EH (cell line): ENCODE results near the gene LNP1.
A peak's percentile ranks its signal among the peaks of the same experiment; 100 is the strongest.
"Not testable (repeated sequence)": the region's sequence is repeated elsewhere in the genome, so short reads cannot be mapped to it uniquely, and the experiment has no call there.

ENCODE experiments used
- DNase-seq: peaks from one replicate; pipeline ENCODE4 v3.0.0-alpha.2; 2015; ENCODE audit warnings: low read depth

Gene LNP1

GRCh38 chr3:100400780-100401673 lies at the start of gene LNP1, which contains the start of gene TOMM70:
TSS of gene LNP1 (plus strand) at chr3:100401539. CDS start at chr3:100429730, 28,191 bp downstream.
TSS of gene TOMM70 (minus strand) at chr3:100401089. CDS start at chr3:100400949, 140 bp downstream.
- peak; percentile 98 for DNase-seq

- not testable (repeated sequence) for DNase-seq
Observed at GRCh38 chr3:100351770-100352169, 49.6 kb upstream of the LNP1 start.

DNA sequence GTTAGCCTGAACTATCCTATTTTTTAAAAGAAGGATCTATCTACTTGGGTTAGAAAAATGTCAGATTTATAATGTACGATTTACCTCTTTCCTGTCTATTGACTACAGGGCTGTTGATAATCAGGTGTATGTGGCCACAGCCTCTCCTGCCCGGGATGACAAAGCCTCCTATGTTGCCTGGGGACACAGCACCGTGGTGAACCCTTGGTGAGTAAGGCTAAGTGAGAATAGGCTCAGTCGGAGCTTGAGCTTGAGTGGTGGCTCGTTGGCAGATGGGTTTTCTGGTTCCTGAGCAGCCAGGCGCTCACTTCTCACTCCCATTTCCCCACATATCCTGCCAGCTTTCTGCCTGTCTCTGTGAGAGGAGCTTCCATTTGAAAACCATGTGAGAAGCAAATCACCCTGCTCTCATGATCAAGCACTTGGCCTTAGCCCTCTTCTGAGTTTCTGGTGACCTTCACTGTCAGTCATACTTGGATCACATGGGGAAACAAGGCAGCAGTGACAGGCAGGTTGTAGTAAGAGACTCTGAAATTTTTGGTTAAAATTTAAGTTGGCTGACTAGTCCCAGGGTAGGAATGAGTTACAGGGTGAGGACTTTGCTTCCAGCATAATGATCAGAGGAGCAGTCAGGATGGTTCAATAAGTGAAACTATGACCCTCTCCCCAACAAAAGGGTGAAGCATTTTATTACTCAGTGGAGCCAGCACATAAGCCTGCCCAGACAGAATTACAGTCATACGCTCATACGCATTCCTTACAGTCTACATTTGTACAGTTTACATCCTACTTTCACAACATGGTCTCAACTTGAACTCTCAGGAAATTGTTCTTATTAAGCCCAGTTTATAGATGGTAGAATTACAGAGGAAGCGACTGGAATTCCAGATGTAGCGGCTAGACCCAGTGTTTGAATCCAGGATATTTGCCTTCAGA lies 48.8 kb upstream of the LNP1 start:
- DNase-seq = peak; percentile 49

GRCh38 chr3:100354850-100355249 lies 46.5 kb upstream of the LNP1 start:
- DNase-seq = no peak

DNA sequence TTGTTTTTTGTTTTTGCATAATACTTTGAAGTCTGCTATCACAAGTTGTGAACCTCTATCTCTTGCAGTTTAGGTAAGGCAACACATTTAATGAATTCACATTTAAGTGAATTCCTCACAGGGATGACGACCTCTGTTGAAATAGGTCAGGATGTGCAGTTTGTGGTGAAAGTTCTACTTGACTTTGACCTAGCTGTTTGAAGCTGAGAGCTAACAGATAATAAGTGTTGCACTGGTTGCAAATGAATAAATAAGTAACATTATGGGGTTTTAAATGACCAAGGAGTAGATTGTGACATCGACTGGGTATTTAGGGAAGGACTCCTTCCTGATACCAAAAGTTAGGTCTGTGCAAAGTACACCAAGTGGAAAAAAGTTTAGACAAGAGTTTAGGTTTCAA lies 42.9 kb upstream of the LNP1 start:
- no peak for DNase-seq

GRCh38 chr3:100359035-100359434 lies 42.3 kb upstream of the LNP1 start:
- DNase-seq = no peak

DNA sequence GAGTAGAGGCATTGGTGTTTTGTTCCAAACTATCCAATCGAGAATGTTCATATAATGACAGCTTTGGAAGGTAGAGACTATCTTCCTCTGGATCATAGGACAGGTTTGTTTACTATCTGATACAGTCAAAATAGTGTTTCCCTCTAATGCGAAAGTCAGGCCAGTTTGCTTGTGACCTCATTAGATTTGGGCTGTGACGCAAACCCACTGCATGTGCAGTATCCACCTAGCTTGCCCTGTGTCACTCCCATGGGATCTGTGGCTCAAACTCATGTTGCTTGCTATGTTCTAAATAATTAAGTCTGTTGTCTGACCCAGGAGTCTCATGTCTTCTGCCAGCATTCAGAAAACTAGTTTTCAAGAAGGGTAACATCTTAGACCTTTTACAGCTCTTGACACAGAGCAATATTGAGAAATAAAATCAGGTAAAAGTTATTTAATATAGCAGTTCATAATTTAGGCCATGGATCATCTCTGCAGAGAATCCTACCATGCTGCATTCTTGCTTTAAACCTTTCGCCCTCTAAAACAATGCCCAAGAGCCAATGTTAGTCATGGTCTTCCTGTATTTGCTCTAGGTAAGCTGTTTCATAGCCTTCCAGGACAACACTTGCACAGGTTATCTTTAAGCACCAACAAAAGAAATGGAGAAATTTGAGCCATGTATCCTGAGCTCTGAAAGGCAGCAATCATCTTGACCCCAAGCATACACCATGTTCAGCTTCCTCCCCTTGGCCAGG lies 40.4 kb upstream of the LNP1 start:
- DNase-seq = no peak

DNA sequence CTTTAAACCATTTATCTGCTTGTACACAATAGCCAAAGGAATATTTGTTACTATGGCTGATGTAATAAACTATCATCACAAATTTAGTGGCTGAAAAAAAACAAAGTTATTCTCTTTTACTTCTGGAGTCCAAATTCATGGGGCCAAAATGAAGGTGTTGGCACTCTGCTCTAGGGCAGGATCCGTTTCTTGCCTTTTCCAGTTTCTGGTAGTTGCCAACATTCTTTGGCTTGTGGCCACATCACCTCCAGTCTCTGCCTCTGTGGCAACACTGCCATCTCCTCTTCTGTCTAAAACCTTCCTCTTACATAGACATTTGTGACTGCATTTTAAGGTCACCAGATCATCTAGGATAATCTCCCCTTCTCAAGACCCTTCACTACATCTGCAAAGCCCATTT lies 39.4 kb upstream of the LNP1 start:
- no peak for DNase-seq

DNA sequence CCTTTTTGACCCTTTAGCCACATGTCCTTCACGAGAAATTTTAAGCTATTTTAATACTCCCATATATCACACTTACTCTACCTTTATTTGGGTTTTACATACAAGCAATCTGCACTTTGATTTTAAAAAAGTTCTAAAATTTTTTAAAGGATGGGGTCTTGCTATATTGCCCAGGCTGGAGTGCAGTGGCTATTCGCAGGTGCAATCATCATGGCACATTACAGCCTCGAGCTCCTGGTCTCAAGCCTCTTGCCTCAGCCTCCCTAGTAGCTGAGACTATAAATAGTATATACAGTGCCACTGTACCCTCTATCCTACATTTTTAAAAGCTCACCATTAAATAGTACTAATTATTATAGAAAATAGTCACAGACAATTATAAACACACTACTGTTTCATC lies 36.9 kb upstream of the LNP1 start:
- no peak for DNase-seq

DNA sequence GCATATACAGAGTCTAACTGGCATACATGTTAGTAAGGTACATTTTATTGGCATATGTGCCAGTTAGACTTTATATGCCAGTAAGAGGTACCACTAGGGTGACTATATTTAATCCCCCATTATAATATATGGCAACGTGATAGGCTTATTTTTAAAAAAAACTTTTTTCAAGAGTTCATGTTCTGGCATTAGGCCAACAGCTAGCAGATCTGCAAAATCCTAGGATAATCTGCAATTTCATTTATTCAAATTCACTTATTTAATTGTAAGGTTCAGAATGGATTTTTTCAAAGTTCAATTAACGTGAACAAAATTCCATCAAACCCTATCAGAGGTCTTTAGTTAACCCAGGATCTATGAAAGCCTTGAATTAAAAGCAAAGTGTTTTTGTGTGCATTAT lies 34.9 kb upstream of the LNP1 start:
- no peak for DNase-seq

DNA sequence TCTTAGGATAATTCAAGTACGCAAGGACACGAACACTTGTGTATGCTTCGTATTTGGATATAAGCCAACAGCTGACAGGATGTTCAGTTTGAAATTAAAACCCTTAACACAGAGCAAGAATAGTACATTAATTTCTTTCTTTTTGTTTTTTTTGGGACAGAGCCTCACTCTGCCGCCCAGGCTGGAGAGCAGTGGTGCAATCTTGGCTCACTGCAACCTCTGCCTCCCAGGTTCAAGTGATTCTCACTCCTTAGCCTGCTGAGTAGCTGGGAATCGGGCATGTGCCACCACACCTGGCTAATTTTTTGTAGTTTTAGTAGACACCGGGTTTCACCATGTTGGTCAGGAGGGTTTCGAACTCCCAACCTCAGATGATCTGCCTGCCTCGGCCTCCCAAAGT lies 32.9 kb upstream of the LNP1 start:
- no peak for DNase-seq

DNA sequence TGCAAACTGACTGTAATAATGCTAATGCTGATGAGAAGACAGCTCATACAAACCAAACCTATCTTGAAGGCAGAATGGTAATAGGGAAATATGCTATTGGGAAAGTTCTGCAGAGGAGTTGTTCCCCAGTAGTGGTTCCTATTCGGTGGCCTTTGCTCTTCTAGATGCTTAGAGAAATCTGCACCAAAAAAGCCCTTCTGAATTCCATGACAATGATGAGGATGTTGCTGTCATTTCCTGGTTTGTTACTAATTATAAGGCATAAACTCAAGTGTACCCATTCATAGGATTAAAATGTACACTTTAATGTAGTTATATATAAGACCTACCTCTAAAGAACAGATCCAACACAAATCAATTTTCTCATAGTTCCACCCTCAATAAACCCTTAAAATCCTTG lies 30.6 kb upstream of the LNP1 start:
- DNase-seq = peak; percentile 58

DNA sequence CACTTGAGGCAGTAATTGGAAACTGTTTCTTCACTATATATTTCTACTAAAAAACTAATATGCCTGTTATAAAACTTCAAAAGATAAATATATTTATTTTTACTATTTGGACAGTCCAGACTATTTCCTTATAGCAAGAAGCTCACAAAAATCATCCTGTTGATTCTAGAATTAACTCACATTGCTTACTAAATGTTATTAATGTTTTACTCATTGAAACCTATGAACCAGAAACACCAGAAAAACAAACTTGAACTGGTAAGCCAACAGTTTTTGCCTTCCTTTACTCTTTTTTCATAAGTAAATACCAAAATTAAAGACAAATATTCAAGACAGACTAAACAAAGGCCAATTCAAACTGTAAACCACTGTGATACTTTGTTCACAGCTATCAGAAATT lies 26.8 kb upstream of the LNP1 start:
- DNase-seq = no peak

DNA sequence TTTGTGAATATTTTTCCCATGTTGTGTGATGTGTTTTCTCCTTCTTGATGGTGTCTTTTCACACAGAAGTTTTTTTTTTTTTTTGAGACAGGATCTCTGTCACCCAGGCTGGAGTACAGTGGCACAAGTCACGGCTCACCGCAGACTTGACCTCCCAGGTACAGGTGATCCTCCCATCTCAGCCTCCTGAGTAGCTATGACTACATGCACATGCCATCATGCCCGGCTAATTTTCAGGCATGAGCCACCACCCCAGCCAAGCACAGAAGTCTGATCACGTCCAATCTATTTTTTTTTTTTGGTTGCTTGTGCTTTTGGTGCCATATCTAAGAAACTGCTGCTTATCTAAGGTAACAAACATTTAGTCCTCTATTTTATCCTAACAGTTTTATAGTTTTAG lies 25.0 kb upstream of the LNP1 start:
- no peak for DNase-seq

DNA sequence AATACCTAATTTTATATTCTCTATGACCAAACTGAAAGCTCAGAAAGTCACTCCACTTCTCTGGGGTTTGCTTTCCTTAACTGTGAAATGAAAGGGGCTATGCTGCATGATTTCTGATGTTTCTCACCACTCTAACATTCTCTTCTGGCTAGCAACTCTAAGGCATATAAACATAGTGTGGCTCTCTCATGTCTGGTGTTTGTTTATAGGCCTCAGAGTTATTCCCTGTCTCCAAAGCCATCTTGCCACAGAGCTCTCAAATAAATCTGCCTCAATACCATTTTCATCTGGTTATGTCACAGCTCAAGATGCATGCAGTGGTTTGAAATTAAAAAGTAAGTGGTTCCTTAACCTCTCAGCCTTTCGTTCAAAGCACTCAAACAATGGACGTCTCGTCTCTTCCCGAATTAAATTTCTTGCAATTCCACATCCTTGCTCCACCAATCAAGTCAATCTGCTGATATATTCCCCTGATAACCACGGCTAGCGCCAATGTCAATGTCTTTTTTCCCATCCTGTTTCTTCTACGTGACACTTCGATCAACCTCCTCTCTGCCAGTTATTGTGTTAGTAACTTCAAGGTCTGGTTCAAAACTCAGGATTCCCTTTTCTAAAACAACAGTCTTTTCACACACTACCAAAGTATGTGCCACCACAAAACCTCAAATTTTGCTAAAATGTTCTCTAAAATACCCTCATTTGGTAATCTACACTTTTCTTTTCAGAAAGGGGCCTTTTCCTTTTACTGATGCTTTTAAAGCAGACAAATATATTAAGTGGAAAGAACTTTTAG lies 16.4 kb upstream of the LNP1 start:
- peak; percentile 41 for DNase-seq

DNA sequence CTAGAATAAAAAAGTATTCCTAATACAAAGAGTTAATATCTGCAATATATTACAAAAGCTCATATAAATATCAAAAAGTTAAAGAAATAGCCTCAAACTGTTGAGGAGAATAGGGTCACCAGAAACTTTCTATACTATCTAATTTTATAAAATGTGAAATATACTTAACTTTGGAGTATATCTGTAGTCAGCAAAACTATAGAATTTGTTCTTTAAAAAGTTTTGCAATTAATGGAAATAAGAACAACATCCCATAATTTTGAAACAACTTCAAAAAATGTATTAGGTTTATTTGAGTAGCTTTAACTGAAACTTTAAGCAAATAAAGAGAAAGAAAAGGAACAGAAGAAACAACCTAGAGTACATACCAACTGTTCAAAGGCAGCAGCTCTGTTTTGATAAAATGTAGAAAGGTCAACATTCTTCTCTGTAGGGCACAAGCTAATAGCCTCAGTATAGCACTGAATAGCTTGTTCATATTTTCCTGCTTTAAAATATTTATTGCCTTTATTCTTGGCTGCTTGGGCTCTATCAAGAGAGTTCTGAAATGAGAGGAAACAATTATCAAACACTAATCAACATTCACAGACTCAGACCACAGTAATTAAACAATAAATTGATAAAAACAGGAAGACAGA lies 14.8 kb upstream of the LNP1 start:
- peak; percentile 51 for DNase-seq

GRCh38 chr3:100389025-100389424 lies 12.3 kb upstream of the LNP1 start:
- DNase-seq = no peak

GRCh38 chr3:100395679-100396431 lies 5.5 kb upstream of the LNP1 start:
- no peak for DNase-seq

- DNase-seq = no peak
Observed at GRCh38 chr3:100396967-100397366, 4.4 kb upstream of the LNP1 start.
